Measurements from ENCODE around the gene POP4.

Gene POP4

DNA sequence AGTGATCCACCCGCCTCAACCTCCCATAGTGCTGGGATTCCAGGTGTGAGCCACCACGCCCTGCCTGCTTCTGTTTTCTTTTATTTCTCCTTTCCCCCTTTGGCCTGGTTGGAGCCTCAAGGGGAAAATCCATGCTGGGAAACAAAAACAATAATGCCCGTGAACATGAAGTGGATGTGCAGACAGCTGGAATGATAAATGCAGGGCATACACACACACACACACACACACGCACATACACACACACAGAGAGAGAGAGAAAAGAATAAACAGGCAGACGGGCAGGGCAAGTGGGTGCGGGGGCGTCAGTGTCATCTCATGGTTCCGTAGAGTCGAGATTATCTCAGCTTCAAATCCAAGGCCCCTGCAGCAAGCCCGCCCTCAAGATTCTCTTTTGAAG, 54.8 kb downstream of the POP4 start:
- H3K27ac ChIP-seq, result no peak overlapping the region
- no peak for TF ChIP-seq ZFX (IDR thresholded peaks at IDR 0.05)
- TF ChIP-seq, protein P1, sequence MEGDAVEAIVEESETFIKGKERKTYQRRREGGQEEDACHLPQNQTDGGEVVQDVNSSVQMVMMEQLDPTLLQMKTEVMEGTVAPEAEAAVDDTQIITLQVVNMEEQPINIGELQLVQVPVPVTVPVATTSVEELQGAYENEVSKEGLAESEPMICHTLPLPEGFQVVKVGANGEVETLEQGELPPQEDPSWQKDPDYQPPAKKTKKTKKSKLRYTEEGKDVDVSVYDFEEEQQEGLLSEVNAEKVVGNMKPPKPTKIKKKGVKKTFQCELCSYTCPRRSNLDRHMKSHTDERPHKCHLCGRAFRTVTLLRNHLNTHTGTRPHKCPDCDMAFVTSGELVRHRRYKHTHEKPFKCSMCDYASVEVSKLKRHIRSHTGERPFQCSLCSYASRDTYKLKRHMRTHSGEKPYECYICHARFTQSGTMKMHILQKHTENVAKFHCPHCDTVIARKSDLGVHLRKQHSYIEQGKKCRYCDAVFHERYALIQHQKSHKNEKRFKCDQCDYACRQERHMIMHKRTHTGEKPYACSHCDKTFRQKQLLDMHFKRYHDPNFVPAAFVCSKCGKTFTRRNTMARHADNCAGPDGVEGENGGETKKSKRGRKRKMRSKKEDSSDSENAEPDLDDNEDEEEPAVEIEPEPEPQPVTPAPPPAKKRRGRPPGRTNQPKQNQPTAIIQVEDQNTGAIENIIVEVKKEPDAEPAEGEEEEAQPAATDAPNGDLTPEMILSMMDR (conservative IDR thresholded peaks at IDR 0.05), result no peak

DNA sequence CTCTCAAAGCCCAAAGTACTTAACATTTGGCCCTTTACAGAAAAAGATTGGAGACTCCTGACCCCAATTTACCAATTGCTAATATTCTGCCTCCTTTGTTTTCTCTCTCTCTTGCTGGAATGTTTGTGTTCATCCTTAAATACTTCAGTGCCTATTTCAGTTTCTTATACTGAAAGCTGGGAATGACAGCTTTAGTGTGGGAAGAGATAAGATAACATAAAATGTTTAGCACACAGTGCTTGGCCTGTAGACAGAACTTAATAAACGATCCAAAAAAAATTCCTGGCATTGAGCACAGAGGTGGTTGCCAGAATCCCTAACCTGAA, 56.2 kb downstream of the POP4 start:
- TF ChIP-seq ZFX (IDR thresholded peaks at IDR 0.05), result no peak
- TF ChIP-seq, protein P1 (conservative IDR thresholded peaks at IDR 0.05), result no peak
- peak overlapping the region; percentile 70 for H3K27ac ChIP-seq

DNA sequence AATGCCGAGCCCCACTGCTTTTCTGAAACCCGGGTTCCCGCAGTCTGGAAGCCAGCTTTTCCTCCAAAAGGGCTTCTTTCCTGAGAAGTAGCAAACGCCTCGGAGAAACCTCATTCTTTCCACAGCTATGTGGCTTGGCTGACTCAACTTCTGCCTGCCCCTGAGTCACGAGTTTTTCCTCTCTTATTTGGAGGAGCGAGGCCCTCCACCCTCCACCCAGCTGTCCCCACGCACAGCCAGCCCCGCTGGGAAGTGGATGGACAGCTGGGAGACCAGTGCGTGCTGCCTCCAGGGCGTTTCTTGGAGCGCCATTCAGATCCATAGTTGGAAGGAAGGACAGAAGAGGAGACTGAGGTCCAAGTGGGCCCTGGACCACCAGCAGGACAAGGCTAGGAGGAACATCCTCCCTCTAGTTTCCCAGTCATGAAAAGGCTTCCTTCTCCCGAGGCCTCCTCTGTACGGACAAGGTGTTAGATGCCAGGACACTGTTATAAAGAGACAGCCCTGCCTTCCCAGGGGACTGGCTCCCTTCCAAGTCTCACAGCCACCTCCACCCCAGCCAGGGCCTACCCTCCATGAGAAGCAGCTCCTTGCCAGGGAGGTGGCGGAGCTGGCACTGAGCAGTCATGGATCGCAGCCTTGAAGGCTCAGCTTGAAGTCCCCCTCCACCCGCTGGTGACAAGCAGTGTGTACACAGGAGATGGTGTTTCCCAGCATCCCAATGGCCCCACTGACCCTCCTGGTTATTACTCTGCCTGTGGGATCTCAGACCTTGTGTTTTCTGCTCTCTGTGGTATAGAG, 56.7 kb downstream of the POP4 start:
- peak overlapping the region; percentile 70 for H3K27ac ChIP-seq
- no peak for TF ChIP-seq ZFX (IDR thresholded peaks at IDR 0.05)
- TF ChIP-seq, protein P1 (conservative IDR thresholded peaks at IDR 0.05), result no peak

DNA sequence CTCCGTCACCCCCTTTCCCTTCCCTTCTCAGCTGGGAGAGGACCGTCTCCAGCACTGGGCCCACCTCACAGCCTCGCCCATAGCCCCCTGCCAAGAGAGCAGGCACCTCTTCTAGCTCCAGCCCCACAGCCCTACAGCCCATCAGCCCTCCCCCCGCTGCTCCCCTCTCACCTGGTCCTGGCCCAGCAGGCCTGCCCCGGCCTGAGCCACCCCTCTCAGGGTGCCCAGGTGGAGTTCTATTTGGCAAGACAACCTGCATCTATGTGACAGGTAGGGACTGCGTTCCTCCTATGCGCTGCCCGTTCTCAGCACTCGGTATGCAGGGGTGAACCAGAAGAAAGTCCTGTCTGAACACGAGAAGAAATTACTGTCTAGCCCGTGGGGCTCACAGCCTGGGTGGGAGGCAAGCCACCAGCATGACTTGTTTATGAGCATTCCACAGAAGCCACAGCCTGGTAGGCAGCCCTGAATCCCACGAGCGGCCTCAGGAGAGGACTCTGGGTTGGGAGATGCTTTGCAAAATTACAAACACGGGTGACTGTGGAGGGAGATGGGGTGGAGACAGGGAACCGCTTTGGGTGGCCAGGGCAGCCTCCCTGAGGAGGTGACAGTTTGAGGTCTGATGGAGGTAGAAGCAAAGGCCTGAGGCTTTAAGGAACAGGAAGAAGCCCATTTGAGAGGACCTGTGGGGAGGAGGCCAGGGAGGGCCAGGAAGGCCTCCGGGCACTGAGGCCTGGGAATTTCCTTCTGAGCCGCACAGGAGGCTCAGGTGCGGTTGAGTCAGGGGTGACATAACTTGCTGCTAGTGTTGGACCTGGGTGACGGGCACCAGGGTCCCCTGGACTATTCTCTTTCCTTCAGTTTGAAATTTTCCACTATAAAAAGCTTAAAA, 58.0 kb downstream of the POP4 start:
- TF ChIP-seq, protein P1 (conservative IDR thresholded peaks at IDR 0.05), result no peak
- no peak for TF ChIP-seq ZFX (IDR thresholded peaks at IDR 0.05)
- peak overlapping the region; percentile 86 for H3K27ac ChIP-seq

DNA sequence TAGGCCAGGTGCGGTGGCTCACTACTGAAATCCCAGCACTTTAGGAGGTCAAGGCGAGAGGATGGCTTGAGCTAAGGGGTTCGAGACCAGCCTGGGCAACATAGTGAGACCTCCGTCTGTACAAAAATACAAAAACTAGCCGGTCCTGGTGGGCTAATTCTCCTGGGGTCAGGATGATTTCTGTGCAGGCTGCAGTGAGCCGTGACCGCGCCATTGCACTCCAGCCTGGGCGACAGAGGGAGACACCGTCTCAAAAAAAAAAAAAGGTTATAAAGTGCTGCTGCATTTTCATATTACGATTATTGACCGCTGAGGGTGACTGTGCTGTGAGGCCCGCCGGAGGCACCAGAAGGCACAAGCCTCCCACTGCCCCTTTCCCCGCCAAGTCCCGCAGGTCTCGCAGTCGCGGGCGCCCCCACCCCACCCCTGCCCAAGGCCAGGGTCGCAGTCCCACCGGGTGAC, 58.7 kb downstream of the POP4 start:
- no peak for TF ChIP-seq ZFX (IDR thresholded peaks at IDR 0.05)
- TF ChIP-seq, protein P1 (conservative IDR thresholded peaks at IDR 0.05), result no peak; the same call in 1 of the 2 replicates
- H3K27ac ChIP-seq, result peak overlapping the region; percentile 86

DNA sequence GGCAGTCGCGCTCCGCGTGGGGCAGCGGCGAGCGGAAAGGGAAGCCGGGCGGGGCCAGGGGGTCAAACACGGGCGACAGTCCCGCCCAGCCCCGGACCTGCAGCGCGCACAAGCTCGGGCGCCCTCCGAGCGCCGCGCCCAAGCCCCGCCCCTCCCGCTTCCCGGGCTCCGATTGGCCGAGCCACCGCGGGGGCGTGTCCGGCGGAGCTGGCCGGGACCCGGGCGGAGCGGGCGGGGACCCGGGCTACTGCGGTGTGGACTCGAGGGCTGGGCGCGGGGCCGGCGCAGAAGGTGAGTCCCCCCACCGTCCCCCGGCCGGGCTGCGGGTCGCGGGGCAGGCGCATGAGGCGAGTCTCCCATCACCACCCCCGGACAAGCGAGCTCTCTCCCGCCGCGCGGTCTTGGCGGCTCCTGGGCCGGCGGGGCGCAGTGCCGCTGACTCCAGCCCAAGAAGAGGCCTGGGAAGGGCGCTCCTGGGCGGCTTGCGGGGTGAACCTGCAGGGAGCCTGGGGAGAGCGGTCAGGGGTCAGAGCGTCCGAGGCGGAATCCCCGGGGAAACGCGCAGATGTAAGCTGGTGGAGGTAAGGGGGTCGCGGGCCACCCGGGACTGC, 59.2 kb downstream of the POP4 start, which contains the start of gene PLEKHF1:
TSS of gene PLEKHF1 (plus strand) at position 247 of the 611 bp plus-strand sequence. CDS start 8,379 bp downstream, outside the sequence.
- H3K27ac ChIP-seq, result peak within 1 kb of the TSS; percentile 86
- TF ChIP-seq, protein P1 (conservative IDR thresholded peaks at IDR 0.05), result no peak; the same call in 1 of the 2 replicates
- TF ChIP-seq ZFX (IDR thresholded peaks at IDR 0.05), result peak; percentile 65; the same call in 1 of the 2 replicates
